Spleen (tissue), 7 donors: ENCODE measurements around the gene EPB41L4B.

Experiments
- POLR2A ChIP-seq, 3 donors: fragments of 450-650 bp; IDR thresholded peaks; one replicate each; pipeline ENCODE4 v1.5.1; 2017; ENCODE audit warnings: antibody characterized with exemption in 3 of 3, mild to moderate bottlenecking in 1 of 3
- POLR2AphosphoS5 ChIP-seq, 3 donors: sonication (generic); formaldehyde crosslinking; IDR thresholded peaks; one replicate each; pipeline ENCODE4 v1.5.1; 2017; ENCODE audit warnings: antibody characterized with exemption in 3 of 3
- TF ChIP-seq, protein P1 (sequence below), 11 experiments: fragments of 200-600 bp in 7 of 11; fragments of 450-650 bp in 4 of 11; sonication (generic) in 4 of 11; IDR thresholded peaks in 8 of 11; conservative IDR thresholded peaks in 3 of 11; 1 replicate in 7 of 11; 2 replicates in 4 of 11; pipeline versions ENCODE4 v1.4.0 to v1.8.0; 2016 to 2021; ENCODE audit warnings: antibody characterized with exemption in 11 of 11, inconsistent platforms in 4 of 11, mild to moderate bottlenecking in 1 of 11
- donor health status: DM: no; HTN: no; CAD: no; lungs with moderate emphysema.
- donor health status: DM: no; HTN: no; CAD: no.
- donor health status: DM: no; HTN: no; CAD: no.

DNA sequence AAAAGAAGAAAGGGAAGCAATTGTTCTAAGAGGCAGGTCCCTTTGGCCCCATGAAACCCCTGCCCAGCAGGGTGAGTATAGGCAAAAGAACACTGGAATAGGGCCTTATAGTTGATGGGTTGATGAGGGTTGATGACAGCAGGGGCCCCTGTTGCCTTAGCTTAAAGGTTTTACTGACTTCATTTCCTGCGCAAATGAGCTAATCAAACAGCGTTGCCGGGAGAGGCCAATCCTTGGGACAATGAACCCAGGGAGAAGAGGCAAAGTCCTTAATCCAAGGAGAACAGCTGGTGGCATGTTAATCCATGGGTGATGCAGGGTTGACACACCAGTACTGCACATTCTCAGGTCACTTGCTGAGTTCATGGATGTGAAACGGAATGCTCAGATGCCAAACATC is 22.0 kb upstream of the EPB41L4B start:
- TF ChIP-seq, protein P1, sequence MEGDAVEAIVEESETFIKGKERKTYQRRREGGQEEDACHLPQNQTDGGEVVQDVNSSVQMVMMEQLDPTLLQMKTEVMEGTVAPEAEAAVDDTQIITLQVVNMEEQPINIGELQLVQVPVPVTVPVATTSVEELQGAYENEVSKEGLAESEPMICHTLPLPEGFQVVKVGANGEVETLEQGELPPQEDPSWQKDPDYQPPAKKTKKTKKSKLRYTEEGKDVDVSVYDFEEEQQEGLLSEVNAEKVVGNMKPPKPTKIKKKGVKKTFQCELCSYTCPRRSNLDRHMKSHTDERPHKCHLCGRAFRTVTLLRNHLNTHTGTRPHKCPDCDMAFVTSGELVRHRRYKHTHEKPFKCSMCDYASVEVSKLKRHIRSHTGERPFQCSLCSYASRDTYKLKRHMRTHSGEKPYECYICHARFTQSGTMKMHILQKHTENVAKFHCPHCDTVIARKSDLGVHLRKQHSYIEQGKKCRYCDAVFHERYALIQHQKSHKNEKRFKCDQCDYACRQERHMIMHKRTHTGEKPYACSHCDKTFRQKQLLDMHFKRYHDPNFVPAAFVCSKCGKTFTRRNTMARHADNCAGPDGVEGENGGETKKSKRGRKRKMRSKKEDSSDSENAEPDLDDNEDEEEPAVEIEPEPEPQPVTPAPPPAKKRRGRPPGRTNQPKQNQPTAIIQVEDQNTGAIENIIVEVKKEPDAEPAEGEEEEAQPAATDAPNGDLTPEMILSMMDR (IDR thresholded peaks at IDR 0.05 in 8 of 11, conservative IDR thresholded peaks at IDR 0.05 in 3 of 11) = no peak
- no peak for TF ChIP-seq POLR2AphosphoS5 (IDR thresholded peaks at IDR 0.05)
- no peak for TF ChIP-seq POLR2A (IDR thresholded peaks at IDR 0.05)
